Stomach smooth muscle (tissue), 2 donors: Measurements from ENCODE around the gene APMAP.

Experiments used
- H3K27ac ChIP-seq: one replicate; pipeline ENCODE4 v1.7.0; 2013; ENCODE audit warnings: mild to moderate bottlenecking, low read length, inconsistent platforms
- H3K27me3 ChIP-seq, 2 donors: one replicate each; pipeline ENCODE4 v1.7.0; 2013; ENCODE audit warnings: low read length in 2 of 2; ENCODE audit not compliant: insufficient read depth in 2 of 2, control insufficient read depth in 1 of 2
- H3K36me3 ChIP-seq, 2 donors: one replicate each; pipeline ENCODE4 v1.7.0; 2013; ENCODE audit warnings: low read length in 2 of 2; ENCODE audit not compliant: control insufficient read depth in 2 of 2, insufficient read depth in 2 of 2
- H3K4me1 ChIP-seq: one replicate; pipeline ENCODE4 v1.7.0; 2013; ENCODE audit warnings: low read length; ENCODE audit not compliant: control insufficient read depth, insufficient read depth
- H3K4me3 ChIP-seq, 2 donors: one replicate each; pipeline ENCODE4 v1.7.0; 2013; ENCODE audit warnings: low read length in 2 of 2
- H3K9ac ChIP-seq, 2 donors: one replicate each; pipeline ENCODE4 v1.7.0; 2013; ENCODE audit warnings: low read length in 2 of 2, mild to moderate bottlenecking in 1 of 2
- H3K9me3 ChIP-seq, 2 donors: one replicate each; pipeline ENCODE4 v1.7.0; 2013; ENCODE audit warnings: low read length in 2 of 2; ENCODE audit not compliant: control insufficient read depth in 2 of 2
- donor health status: healthy.
- donor health status: Pancreatic carcinoma.

Gene APMAP

GRCh38 chr20:24986436-24987015, 6.0 kb downstream of the APMAP start:
- no peak overlapping the region for H3K27ac ChIP-seq
- H3K9ac ChIP-seq = no peak overlapping the region
- peaks cover 8 to 12% of the 10 kb centered on the region in 2 donors for H3K36me3 ChIP-seq
- no peaks in the 10 kb centered on the region for H3K9me3 ChIP-seq
- peaks cover 3% of the 10 kb centered on the region for H3K4me1 ChIP-seq
- H3K27me3 ChIP-seq = no peaks in the 10 kb centered on the region
- H3K4me3 ChIP-seq = no peak overlapping the region

- H3K36me3 ChIP-seq = peaks cover 12% of the 10 kb centered on the region in 2 donors
- no peak overlapping the region for H3K27ac ChIP-seq
- H3K4me3 ChIP-seq = no peak overlapping the region
- H3K9ac ChIP-seq = no peak overlapping the region
- no peaks in the 10 kb centered on the region for H3K9me3 ChIP-seq
- no peaks in the 10 kb centered on the region for H3K27me3 ChIP-seq
- peaks cover 3% of the 10 kb centered on the region for H3K4me1 ChIP-seq
These were observed 6.7 kb downstream of the APMAP start for GRCh38 chr20:24985802-24986201.

- Histone ChIP-seq H3K9ac (no peak overlapping the region), H3K9me3 (no peaks in the 10 kb centered on the region), H3K4me1 (peaks cover 3% of the 10 kb centered on the region), H3K27ac (no peak overlapping the region), H3K27me3 (no peaks in the 10 kb centered on the region), H3K36me3 (peaks cover 17 to 19% of the 10 kb centered on the region in 2 donors), H3K4me3 (no peak overlapping the region)
These were observed 7.5 kb downstream of the APMAP start for GRCh38 chr20:24984961-24985640.

GRCh38 chr20:24983896-24984295, 8.7 kb downstream of the APMAP start:
- Histone ChIP-seq H3K27ac (no peak overlapping the region), H3K36me3 (peaks cover 15 to 22% of the 10 kb centered on the region in 2 donors), H3K9ac (no peak overlapping the region), H3K27me3 (no peaks in the 10 kb centered on the region), H3K4me3 (no peak overlapping the region), H3K4me1 (peaks cover 3% of the 10 kb centered on the region), H3K9me3 (no peaks in the 10 kb centered on the region)

- peaks cover 18 to 25% of the 10 kb centered on the region in 2 donors for H3K36me3 ChIP-seq
- no peaks in the 10 kb centered on the region for H3K4me1 ChIP-seq
- H3K27me3 ChIP-seq = no peaks in the 10 kb centered on the region
- H3K27ac ChIP-seq = no peak overlapping the region
- no peak overlapping the region for H3K9ac ChIP-seq
- H3K4me3 ChIP-seq = no peak overlapping the region
- no peaks in the 10 kb centered on the region for H3K9me3 ChIP-seq
These were observed 10.8 kb downstream of the APMAP start for GRCh38 chr20:24981790-24982189.

- H3K27ac ChIP-seq = no peak overlapping the region
- H3K27me3 ChIP-seq = no peaks in the 10 kb centered on the region
- no peaks in the 10 kb centered on the region for H3K9me3 ChIP-seq
- H3K36me3 ChIP-seq = peaks cover 21 to 30% of the 10 kb centered on the region in 2 donors
- no peaks in the 10 kb centered on the region for H3K4me1 ChIP-seq
- H3K9ac ChIP-seq = no peak overlapping the region
- no peak overlapping the region for H3K4me3 ChIP-seq
These were observed 11.3 kb downstream of the APMAP start for GRCh38 chr20:24981282-24981681.

- Histone ChIP-seq H3K27ac (no peak overlapping the region), H3K4me1 (no peaks in the 10 kb centered on the region), H3K9ac (no peak overlapping the region), H3K27me3 (no peaks in the 10 kb centered on the region), H3K4me3 (no peak overlapping the region), H3K36me3 (peaks cover 21 to 31% of the 10 kb centered on the region in 2 donors), H3K9me3 (no peaks in the 10 kb centered on the region)
These were observed 12.1 kb downstream of the APMAP start for GRCh38 chr20:24980291-24981053.

GRCh38 chr20:24979036-24979960, 13.3 kb downstream of the APMAP start:
- H3K9ac ChIP-seq = no peak overlapping the region
- H3K9me3 ChIP-seq = no peaks in the 10 kb centered on the region
- H3K4me1 ChIP-seq = no peaks in the 10 kb centered on the region
- H3K27ac ChIP-seq = no peak overlapping the region
- no peak overlapping the region for H3K4me3 ChIP-seq
- no peaks in the 10 kb centered on the region for H3K27me3 ChIP-seq
- H3K36me3 ChIP-seq = peaks cover 21 to 31% of the 10 kb centered on the region in 2 donors

- Histone ChIP-seq H3K4me1 (no peaks in the 10 kb centered on the region), H3K4me3 (no peak overlapping the region), H3K36me3 (peaks cover 23 to 32% of the 10 kb centered on the region in 2 donors), H3K27ac (no peak overlapping the region), H3K27me3 (no peaks in the 10 kb centered on the region), H3K9me3 (no peaks in the 10 kb centered on the region), H3K9ac (no peak overlapping the region)
These were observed 14.0 kb downstream of the APMAP start for GRCh38 chr20:24978513-24978912.

GRCh38 chr20:24977797-24978196, 14.8 kb downstream of the APMAP start:
- no peaks in the 10 kb centered on the region for H3K9me3 ChIP-seq
- H3K4me3 ChIP-seq = no peak overlapping the region
- no peaks in the 10 kb centered on the region for H3K27me3 ChIP-seq
- H3K9ac ChIP-seq = no peak overlapping the region
- no peaks in the 10 kb centered on the region for H3K4me1 ChIP-seq
- H3K27ac ChIP-seq = no peak overlapping the region
- H3K36me3 ChIP-seq = peaks cover 26 to 31% of the 10 kb centered on the region in 2 donors
